HG03175 (cell line): ENCODE measurements around the gene BTBD8.
"Not testable (repeated sequence)": the region's sequence is repeated elsewhere in the genome, so short reads cannot be mapped to it uniquely, and the experiment has no call there.

Source experiments
- ATAC-seq: cut with Tn5 transposase; IDR thresholded peaks from one replicate; pipeline ENCODE4 v1.9.1; 2021; ENCODE audit warnings: mild to moderate bottlenecking, moderate library complexity; ENCODE audit not compliant: unreplicated experiment

The BTBD8 gene

DNA sequence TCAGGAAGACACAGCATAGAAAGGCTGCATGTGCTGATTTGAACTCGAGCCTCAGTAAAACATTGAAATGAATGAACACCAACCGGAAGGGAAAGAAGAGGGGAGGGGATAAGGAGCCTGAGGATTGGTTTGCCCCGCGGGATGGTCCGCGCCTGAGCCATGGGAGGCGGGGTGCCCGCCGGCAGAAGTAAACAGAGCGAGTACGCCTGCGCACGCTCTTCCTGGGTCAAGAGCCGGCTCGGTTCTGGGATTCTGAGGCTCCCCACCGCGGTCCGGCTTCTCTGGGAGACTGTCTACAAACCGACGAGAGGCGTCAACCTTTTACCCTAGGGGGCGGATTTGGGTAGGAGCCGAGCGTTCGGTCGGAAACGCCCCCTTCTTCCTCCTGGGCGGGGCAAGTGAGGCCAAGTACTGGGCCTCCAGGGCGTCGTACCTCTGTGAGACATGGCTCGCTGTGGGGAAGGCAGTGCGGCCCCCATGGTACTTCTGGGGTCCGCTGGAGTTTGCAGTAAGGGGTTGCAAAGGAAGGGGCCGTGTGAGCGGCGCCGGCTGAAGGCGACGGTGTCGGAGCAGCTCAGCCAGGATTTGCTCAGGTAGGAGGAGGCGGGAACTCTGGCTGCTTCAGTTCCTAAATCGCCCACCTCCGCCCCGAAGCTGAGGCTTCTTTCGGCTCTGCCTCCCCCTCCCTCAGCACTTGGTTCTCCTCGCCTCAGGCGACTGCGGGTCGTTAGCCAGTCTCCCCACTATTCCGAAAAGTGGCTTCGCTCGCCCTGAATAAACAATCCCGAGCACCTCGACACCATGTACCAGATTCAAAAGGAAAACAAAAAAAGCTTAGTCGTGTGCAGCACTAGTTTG lies at the start of gene BTBD8:
TSS of gene BTBD8 (plus strand) at position 218 of the 858 bp plus-strand sequence. CDS start at position 445, 227 bp downstream.
- peak; percentile 96 for ATAC-seq

DNA sequence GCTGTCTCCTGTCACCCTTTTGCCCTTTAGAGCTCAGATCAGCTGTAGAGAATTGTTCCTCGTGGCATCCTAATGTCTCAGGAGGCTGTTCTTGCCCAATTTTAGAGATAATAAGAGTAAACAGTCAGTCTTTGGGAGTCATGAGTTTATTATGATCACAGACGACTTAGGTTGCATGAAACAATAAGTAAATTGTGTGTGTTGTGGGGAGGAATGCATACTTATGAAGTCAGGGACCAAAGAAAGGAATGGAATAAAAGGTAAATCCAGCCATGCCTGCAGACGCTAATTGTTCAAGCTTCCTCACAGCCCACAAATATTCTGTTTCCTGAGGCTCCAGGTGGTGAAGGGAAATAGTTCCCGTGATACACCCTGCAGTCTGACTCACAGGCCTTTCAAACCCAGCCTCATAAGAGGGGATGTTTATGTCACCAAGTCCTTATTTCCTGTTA lies 49.5 kb upstream of the BTBD8 start:
- ATAC-seq = no peak

DNA sequence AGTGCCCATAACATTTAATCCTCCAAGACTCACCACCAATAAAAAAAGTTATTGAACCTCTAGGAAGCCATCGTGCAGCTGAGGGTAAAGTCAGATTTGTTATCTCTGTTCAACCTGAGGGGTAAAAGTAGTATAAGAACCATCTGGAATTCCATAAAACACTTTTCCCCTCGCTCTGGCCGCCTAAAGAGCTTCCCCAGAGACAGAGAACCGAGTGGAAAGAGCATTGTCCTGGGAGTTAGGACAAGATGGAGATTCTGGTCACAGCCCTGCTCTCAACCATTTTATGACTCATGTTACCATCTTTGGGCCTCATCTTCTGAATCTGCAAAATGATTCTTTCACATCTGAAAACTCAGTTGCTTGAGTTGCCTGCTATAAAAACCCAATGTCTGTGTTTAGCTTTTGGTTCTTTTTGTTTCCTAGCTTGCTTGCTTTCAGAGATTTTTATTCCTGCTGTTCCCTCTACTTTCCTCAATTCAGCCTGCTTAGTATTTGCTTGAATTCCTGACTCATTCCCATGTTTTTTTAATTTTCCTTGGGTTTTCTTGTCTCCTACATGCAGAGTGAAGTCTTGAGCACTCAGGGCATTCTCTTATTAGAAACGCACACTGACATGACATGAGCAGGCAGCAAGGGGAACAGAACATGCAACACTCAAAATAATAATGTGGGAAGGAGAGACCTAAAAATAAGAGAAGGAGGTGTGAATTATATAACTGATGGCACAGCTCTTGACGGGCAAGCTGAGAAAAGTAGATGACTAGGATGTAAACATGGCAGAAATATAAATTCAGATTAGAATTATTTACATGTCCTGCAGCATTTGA lies 48.6 kb upstream of the BTBD8 start:
- no peak for ATAC-seq

DNA sequence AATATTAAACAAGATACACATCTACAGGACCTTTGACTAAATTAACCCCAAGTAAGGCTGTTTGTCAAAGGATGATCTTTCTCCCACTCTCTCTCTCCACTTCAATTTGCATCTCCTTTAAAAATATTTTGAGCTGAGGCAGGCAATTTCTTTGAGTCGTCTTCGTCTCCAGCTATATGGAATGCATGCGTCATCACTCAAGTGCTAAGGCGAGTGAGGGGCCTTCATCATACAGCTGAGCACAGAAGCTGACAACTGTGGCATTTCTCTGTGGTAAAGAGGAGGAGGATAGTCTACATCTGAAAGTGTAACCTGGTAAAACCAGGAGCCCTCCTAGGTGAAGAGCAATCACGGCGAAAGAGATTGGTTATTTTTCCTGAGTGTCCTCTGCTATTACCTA lies 42.7 kb upstream of the BTBD8 start:
- ATAC-seq = no peak

DNA sequence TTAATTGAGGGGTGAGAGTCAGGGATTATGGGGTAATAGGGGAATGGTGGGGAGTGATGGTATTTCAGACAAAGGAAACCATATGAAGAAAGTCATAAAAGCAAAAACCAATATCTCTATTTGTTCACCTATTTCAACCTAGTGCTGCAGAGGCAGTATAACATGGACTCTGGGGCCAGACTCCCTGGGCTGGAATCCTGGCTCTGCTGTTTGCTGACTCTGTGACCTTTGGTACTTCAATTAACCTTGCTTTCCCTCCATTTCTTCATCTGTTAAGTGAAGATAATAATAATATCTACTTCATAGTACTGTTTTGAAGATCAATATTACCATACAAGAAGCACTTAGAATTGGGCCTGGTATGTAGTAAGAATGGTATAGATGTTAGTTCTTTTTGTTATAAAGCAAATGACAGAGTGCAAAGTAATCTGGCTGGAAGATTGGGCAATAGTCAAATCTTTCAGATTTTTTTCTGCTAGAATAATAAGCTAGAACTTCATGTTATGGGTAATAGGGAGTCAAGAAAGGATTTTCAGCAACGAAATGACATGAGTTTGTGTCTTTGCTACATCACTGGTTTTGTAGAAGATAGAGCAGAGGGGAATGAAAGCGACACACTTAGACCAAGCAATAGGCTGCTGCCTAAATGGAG lies 41.3 kb upstream of the BTBD8 start:
- ATAC-seq = no peak

DNA sequence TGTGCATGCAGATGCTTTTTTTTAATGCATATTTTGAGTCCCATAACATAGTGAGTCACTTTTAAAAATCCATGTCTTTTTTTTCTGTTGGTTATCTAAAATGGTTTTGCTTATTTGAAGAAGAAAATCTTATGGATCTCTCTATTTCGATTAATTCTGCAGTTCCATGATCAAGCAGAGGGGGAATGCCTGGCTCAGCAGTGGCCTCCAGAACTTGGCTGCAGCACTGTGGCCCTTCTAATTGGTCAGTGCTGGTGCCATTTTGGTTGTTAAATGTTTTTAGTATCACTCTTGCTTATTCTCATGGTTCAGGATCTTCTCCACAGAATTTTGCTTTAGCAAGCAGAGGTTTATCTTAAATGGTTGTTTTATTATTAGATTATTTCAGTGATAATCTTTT lies 39.2 kb upstream of the BTBD8 start:
- no peak for ATAC-seq

DNA sequence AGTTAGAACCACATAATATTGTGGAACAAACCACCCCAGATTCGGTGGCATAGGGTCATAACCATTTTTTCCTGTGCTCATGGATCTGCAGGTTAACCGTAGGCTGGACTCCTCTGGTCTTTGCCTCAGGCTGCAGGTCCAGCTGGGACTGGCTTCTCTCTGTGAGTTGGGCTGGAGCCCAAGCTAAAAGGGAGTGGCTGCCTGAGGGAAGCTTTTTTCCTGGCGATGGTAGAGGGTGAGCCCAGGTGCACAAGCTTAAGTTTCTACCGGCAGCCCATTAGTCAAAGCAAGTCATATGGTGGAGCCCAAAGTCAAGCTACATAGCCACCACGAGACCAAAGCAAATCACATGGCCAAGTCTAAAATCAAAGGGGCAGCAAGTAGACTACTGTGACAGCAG lies 36.5 kb upstream of the BTBD8 start:
- no peak for ATAC-seq

DNA sequence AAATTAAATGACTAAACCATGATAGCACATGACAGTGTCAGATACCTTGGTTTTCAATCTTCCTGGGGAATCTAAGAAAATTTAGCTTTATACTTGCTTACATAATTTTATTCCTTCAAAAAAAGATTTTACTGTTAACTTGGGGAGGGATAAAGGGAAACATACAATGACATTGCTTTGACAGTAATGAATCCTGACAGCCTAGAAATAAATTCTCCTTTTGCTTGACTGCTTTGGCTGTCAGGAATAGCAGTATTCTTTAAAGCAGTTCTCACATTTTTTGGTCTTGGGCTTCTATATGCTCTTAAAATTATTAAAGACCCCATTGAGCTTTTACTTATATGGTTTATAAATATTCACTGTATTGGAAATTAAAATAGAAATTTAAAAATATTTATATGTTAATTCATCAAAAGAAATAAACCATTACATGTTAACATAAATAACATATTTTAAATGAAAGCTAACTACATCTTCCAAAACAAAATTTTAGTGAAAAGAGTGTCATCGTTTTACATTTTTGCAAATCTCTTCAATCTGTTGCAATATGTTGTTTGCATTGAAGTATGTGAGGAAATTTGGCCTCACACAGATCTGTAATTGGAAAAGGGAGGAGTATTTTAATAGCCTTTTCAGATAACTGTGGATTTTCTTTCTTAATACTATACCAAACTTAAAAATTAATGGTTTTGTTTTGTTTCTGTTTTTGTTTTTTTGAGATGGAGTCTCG lies 34.2 kb upstream of the BTBD8 start:
- ATAC-seq = no peak

DNA sequence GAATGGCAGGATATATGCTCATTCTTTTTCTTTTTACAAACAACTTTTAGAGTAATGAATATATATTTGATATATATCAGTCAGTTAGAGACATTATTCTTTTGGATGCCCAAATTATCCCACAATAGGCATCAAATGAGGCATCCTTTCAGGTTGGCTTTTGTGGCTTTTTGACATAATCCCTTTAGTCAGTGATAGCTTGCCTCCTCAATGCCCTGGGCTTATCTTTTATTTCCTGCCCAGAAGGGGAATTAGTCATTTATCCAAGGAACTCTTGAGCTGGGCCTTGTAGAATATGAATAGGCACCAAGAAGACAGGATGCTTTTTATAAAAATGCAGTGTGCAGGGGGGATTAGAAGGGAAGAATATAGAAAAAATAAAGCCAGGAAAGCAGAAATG lies 28.2 kb upstream of the BTBD8 start:
- no peak for ATAC-seq

DNA sequence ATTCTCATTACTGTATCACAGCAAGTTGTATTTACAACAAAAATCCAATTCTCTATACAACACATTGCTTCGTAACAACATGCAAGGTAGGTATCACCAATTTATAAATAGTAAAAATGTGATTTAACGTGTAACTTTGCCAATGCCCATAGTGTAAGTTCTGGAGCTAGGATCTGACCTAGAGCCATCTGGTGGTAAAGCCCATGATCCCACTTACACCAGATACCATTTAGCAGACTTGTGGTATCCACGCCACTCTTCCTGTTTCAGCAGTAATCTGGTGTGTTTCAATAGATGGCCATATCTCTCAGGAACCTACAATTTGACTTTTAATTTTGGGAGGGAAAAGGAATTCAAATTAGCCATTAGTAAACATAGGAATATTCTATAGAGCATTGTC lies 15.1 kb upstream of the BTBD8 start:
- ATAC-seq = no peak

DNA sequence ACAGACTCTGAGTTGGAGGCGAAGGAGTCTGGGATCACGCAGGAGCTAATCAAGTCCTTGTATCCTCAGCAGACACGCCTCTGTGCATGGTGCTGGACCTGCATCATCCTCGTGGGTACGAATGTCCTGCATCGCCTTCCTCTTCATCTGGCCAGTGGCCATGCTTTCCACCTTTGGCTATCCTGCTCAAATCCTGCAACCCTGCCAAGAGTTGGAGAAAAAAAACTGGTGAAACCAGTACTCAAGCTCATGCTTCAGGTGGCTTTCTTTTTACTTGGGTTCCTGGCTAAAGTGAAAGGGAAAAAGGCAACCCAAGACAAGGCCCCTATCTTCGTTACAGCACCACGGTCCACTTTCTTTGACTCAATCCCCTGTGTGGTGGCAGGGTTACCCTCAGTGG lies 13.8 kb upstream of the BTBD8 start:
- no peak for ATAC-seq

DNA sequence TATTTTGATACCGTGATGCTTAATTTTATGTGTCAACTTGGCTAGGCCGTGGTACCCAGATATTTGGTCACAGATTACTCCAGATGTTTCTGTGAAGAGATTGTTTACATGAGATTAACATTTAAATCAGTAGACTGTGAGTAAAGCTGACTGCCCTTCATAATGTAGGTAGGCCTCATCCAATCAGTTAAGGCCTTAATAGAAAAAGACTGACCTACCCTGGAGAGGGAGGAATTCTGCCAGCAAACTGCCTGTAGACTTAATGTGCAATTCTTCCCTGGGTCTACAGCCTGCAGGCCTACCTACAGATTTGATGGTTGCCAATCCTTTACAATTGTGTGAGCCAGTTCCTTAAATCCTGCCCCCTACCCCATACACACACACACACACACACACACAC lies 9.3 kb upstream of the BTBD8 start:
- no peak for ATAC-seq

DNA sequence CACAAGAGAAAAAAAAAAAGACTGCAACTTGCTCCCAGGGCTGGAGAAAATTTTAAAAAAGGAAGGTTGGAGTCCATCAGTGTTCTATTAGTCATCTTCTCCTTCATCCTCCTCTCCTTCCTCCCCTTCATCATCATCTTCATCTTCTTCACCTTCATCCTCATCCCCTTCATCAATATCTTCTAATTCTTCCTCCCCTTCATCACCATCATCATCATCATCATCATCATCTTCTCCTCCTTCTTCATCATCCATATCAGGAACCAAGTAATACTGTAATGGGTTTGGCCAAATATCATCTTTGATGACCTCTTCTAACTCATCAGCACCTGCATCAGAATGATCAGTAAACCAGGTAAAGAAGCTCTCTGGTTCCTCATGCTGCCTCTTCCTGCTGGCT lies 5.7 kb upstream of the BTBD8 start:
- not testable (repeated sequence) for ATAC-seq

DNA sequence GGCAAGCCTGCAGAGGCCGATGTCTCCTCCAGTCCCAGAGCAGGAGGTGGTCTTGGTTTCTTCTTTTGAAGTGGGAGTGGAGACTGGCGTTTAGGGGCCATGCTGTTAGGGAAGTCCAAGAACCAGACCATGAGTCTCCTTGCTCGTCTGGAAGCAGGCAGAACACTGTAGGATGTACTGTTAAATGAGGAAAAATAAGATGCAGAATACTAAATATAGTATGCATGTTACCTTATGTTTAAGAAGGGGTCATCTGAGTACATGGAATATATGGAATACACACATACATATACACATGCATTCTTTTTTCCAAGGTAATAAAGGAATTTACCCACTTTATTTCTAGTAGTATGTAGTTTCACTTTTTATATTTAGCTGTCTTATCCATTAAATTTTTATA lies 4.8 kb upstream of the BTBD8 start, which contains the start of gene SETSIP:
TSS of gene SETSIP (minus strand) at position 101 of the 400 bp plus-strand sequence. CDS start at position 101, 0 bp downstream.
- no peak for ATAC-seq

DNA sequence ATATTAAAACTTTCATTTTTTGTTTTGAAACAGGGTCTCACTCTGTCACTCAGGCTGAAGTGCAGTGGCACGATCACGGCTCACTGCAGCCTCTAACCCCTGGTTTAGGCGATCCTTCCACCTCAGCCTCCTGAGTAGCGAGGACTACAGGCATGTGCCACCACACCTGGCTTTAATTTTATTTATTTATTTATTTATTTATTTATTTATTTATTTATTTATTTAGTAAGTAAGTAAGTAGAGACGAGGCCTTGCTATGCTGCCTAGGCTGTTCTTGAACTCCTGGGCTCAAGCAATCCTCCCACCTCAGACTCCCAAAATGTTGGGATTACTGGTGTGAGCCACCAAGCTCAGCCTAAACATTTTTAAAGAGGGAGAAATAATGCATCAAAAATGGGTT lies 3.8 kb upstream of the BTBD8 start:
- ATAC-seq = no peak

DNA sequence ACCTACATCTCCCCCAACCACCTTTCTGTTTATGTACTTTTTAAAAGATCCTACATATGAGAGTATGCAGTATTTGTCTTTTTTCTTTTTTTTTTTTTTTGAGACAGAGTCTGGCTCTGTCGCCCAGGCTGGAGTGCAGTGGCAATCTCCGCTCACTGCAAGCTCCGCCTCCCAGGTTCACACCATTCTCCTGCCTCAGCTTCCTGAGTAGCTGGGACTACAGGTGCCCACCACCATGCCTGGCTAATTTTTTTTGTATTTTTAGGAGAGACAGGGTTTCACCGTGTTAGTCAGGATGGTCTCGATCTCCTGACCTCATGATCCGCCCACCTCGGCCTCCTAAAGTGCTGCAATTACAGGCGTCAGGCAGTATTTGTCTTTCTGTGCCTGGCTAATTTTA lies 2.1 kb upstream of the BTBD8 start:
- ATAC-seq = not testable (repeated sequence)

DNA sequence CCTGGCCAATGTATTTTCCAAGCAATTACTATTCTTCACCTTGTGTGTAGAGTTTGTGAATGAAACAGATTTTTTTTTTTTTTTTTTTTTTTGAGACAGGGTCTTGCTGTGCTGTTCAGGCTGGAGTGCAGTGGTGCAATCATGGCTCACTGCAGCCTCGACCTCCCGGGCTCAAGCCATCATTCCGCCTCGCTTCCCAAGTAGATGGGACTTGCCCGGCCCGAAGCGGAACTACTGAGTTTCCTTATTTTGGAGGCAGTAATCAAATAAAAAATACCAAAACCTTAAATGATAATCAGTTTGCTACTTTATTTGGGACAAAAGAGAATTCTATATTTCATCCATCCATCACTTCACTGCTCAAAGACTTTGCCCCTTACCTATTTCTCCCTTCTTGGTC lies 704 bp upstream of the BTBD8 start:
- no peak for ATAC-seq

DNA sequence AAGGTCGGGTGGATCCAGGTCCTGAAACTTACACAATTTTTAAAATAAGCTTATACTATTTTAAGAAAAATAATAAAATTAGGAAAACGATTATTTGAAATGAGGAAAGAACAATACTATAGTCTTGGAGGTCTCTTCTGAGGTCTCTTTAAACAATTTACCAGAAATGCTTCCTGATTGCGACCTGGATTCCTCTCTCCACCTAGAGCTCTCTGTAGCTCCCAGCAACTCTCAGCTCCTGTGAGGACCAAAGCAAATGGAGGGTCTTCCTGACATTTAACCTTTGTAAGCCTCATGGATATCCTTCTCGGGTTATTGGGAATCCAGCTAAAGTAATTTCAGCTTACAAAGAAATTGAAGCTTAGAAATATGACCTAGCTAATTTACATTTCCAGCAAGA lies 886 bp downstream of the BTBD8 start:
- ATAC-seq = no peak

DNA sequence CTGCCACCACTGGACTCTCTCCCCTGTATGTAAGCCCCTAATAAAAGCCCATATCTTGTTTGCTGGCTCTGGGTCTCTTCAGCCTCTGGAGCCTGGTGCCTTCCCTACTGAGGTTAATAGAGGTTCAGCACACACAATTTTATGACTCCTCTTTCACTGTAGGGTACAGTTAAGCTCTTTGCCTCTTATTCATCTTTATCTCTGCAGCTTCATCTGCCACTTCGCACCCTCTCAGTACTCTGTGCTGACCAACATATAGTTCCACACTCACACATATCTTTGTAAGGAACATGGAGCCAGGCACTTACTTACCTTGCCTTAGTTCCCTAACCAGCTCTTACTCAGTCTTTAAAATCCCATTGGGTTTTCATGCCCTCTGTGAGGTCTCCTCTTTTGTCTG lies 4.5 kb downstream of the BTBD8 start:
- no peak for ATAC-seq

DNA sequence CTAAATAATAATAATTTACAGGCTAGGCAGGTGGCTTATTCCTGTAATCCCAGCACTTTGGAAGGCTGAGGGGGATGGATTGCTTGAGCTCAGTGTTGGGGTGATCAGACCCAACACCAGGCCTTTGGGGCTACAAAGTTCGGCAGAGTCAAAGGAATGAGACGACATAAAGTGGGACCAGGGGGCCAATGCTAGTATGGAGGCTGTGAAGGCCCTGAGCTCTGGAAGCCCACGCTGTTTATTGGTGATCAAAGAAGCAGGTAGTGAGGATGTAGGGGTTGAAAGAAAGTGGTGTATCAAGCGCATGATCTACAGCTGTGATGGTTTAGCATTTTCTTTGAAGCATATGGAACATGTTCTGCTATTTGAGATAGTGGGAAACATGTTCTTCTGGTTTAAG lies 5.6 kb downstream of the BTBD8 start:
- ATAC-seq = no peak

DNA sequence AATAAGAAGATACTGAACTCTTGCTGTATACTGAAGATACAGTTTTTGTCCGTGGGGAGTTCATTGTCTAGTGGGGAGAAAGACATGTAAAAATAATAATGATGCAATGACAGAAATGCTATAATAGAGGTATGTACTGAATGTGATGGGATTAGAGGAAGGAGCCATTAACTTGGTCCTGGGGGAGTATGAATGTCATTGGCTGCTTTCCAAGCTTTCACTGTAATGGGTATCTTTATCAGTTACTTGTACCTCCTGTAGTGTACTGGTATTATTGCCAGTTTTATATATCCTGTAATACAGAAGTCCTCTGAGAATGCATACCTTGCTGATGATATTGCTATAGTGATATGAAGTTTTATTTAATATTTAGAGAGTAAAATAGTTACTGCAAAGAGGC lies 7.4 kb downstream of the BTBD8 start:
- ATAC-seq = no peak
